Measurements from ENCODE around the gene LEMD2.

DNA sequence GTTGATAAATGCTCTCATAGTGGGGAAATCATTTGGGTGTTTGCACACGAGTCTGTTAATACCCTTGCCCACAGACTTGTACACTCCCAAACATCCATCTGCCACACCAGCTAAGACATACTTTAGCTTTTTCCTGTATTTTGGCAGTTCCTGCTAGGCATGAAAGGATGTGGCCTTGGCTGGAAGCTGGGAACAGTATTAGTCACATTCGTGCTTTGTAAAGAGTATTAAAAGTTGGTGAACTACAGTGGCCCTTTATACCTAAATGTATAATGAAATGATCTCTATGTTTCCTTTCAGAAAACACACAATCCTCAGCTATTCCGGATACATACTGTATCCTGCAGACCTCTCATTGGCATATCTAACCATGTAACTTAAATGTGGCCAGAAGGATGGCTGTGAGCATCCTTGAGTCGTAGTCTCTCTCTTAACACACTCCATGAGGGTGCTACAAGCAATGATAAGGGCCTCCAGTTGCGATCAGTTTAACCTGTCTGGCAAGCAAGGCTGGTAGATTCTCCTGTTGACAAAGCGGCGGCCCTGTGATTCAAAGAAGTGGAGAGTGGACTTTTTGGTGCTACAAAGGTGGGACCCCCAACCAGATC, 1.5 kb downstream of the LEMD2 start:
- TF ChIP-seq, protein P1, sequence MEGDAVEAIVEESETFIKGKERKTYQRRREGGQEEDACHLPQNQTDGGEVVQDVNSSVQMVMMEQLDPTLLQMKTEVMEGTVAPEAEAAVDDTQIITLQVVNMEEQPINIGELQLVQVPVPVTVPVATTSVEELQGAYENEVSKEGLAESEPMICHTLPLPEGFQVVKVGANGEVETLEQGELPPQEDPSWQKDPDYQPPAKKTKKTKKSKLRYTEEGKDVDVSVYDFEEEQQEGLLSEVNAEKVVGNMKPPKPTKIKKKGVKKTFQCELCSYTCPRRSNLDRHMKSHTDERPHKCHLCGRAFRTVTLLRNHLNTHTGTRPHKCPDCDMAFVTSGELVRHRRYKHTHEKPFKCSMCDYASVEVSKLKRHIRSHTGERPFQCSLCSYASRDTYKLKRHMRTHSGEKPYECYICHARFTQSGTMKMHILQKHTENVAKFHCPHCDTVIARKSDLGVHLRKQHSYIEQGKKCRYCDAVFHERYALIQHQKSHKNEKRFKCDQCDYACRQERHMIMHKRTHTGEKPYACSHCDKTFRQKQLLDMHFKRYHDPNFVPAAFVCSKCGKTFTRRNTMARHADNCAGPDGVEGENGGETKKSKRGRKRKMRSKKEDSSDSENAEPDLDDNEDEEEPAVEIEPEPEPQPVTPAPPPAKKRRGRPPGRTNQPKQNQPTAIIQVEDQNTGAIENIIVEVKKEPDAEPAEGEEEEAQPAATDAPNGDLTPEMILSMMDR (IDR thresholded peaks at IDR 0.05 in 2 of 3, conservative IDR thresholded peaks at IDR 0.05 in 1 of 3; ENCODE audit: borderline replicate concordance in 1 of 3, insufficient read depth in 1 of 3, low read depth in 2 of 3, low read length in 2 of 3): no peak
- TF ChIP-seq, protein P2, sequence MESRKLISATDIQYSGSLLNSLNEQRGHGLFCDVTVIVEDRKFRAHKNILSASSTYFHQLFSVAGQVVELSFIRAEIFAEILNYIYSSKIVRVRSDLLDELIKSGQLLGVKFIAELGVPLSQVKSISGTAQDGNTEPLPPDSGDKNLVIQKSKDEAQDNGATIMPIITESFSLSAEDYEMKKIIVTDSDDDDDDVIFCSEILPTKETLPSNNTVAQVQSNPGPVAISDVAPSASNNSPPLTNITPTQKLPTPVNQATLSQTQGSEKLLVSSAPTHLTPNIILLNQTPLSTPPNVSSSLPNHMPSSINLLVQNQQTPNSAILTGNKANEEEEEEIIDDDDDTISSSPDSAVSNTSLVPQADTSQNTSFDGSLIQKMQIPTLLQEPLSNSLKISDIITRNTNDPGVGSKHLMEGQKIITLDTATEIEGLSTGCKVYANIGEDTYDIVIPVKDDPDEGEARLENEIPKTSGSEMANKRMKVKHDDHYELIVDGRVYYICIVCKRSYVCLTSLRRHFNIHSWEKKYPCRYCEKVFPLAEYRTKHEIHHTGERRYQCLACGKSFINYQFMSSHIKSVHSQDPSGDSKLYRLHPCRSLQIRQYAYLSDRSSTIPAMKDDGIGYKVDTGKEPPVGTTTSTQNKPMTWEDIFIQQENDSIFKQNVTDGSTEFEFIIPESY (IDR thresholded peaks at IDR 0.05; ENCODE audit: extremely low read depth, insufficient replicate concordance, low read length): no peak
- TF ChIP-seq EZH2 (IDR thresholded peaks at IDR 0.05): no peak
